GM12878 (cell line): ENCODE data around the gene TATDN2. TPM values are rescaled to one million over a fixed set of nuclear protein-coding genes. Genes with fewer than 3 reads are reported as not detected.

Experiments used
- ATAC-seq: fragments of 200-7000 bp; cut with Tn5 transposase; 3 replicates; pipeline ENCODE4 v1.9.1; 2020; ENCODE audit warnings: mild to moderate bottlenecking, moderate library complexity
- BruUV-seq: library from RNA; stranded (reverse); fragments of 400-500 nt; replicated peaks from 2 replicates; lab custom pipeline; 2021; lab: Mats Ljungman, UMichigan
- CTCF ChIA-PET: fragments of 300-600 bp; sonication (Branson Sonifier 250); formaldehyde crosslinking; extraction: SDS; loops from one replicate; lab custom pipeline; 2021; ENCODE audit warnings: inconsistent platforms; lab: Yijun Ruan, JAX
- POLR2A ChIA-PET: fragments of 350-600 bp; formaldehyde crosslinking; extraction: SDS; loops from one replicate; lab custom pipeline; 2021; ENCODE audit warnings: inconsistent platforms; lab: Charles Lee
- RAD21 ChIA-PET: fragments of 300-600 bp; sonication (Branson Sonifier 250); formaldehyde crosslinking; loops from one replicate; lab custom pipeline; 2023; ENCODE audit warnings: antibody characterized with exemption; ENCODE audit not compliant: unreplicated experiment; lab: Charles Lee
- SMC1A ChIA-PET: fragments of 300-600 bp; sonication (Branson Sonifier 250); formaldehyde crosslinking; loops from one replicate; lab custom pipeline; 2023; ENCODE audit not compliant: unreplicated experiment, uncharacterized antibody; lab: Charles Lee
- DNase-seq: peaks from one replicate; pipeline ENCODE4 v3.0.0-alpha.2; 2011; ENCODE audit warnings: low read depth, low spot score
- FAIRE-seq: peaks from 3 replicates; lab custom pipeline; 2011; peaks lifted over from hg19 to GRCh38; lab: Jason Lieb, UNC
- H2AFZ ChIP-seq: 2 replicates; pipeline ENCODE4 v1.6.0; 2011; ENCODE audit warnings: low read depth, low read length, control low read depth; ENCODE audit not compliant: control insufficient read depth
- H3K27ac ChIP-seq: 2 replicates; pipeline ENCODE4 v1.5.1; 2011; ENCODE audit warnings: control low read depth; ENCODE audit not compliant: control insufficient read depth, insufficient read depth
- H3K27me3 ChIP-seq, 2 experiments: replicated peaks in 1 of 2; 2 replicates each; pipeline versions ENCODE4 v1.6.0 to v1.6.1; 2011; ENCODE audit warnings: low read length in 1 of 2; ENCODE audit not compliant: control insufficient read depth in 2 of 2, insufficient read depth in 2 of 2
- H3K36me3 ChIP-seq, 2 experiments: 2 replicates each; pipeline ENCODE4 v1.5.1; 2011; ENCODE audit warnings: low read length in 1 of 2; ENCODE audit not compliant: control insufficient read depth in 2 of 2, insufficient read depth in 2 of 2
- H3K4me1 ChIP-seq: 2 replicates; pipeline ENCODE4 v1.6.1; 2011; ENCODE audit warnings: mild to moderate bottlenecking, low read length, moderate library complexity, mixed read lengths; ENCODE audit not compliant: control insufficient read depth, insufficient read depth
- H3K4me2 ChIP-seq: 2 replicates; pipeline ENCODE4 v1.6.0; 2011; ENCODE audit warnings: control low read depth; ENCODE audit not compliant: control insufficient read depth, insufficient read depth
- H3K4me3 ChIP-seq: fragments of 200-600 bp; sonication (generic); 2 replicates; pipeline ENCODE4 v1.5.1; 2016
- H3K79me2 ChIP-seq: 2 replicates; pipeline ENCODE4 v1.6.0; 2011; ENCODE audit warnings: low read length; ENCODE audit not compliant: control insufficient read depth, insufficient read depth
- H3K9ac ChIP-seq: 2 replicates; pipeline ENCODE4 v1.8.0; 2011; ENCODE audit warnings: low read length, control low read depth, mixed read lengths; ENCODE audit not compliant: control insufficient read depth, insufficient read depth
- H3K9me3 ChIP-seq: replicated peaks from 3 replicates; pipeline ENCODE4 v1.5.1; 2011; ENCODE audit warnings: mild to moderate bottlenecking, low read length; ENCODE audit not compliant: control insufficient read depth, insufficient read depth
- H4K20me1 ChIP-seq: 2 replicates; pipeline ENCODE4 v1.6.0; 2011; ENCODE audit not compliant: control insufficient read depth, insufficient read depth
- BRCA1 ChIP-seq: IDR thresholded peaks from 2 replicates; pipeline ENCODE4 v1.6.1; 2011; ENCODE audit warnings: low read depth, low read length, improper control_type of control experiment
- CBX5 ChIP-seq: sonication (generic); IDR thresholded peaks from 2 replicates; pipeline ENCODE4 v1.6.1; 2016; ENCODE audit warnings: low read depth, moderate library complexity, mild to moderate bottlenecking, inconsistent platforms
- EGR1 ChIP-seq, 2 experiments: IDR thresholded peaks; 1 replicate in 1 of 2; 2 replicates in 1 of 2; pipeline ENCODE4 v1.6.1; 2011 to 2012; ENCODE audit warnings: low read depth in 2 of 2, low read length in 2 of 2, borderline replicate concordance in 1 of 2, mild to moderate bottlenecking in 1 of 2, moderate library complexity in 1 of 2
- KAT2A ChIP-seq: conservative IDR thresholded peaks from 2 replicates; pipeline ENCODE4 v1.6.1; 2011; ENCODE audit warnings: low read depth, low read length; ENCODE audit not compliant: control insufficient read depth
- NR2C1 ChIP-seq: fragments of 450-650 bp; IDR thresholded peaks from 2 replicates; pipeline ENCODE4 v1.6.1; 2017; ENCODE audit warnings: antibody characterized with exemption, mild to moderate bottlenecking, moderate library complexity
- TBL1XR1 ChIP-seq: IDR thresholded peaks from 2 replicates; pipeline ENCODE4 v1.6.1; 2012; ENCODE audit warnings: low read depth, low read length, improper control_type of control experiment
- ZBED1 ChIP-seq: IDR thresholded peaks from 2 replicates; pipeline ENCODE4 v1.6.1; 2016; ENCODE audit warnings: borderline replicate concordance
- WGBS: methylation state at CpG from one replicate; pipeline ENCODE4 v1.1.6; 2016; ENCODE audit warnings: low lambda C conversion rate; ENCODE audit not compliant: insufficient replicate concordance, insufficient coverage; ENCODE audit errors: missing lambda C conversion rate; 5-methylcytosine and 5-hydroxymethylcytosine counted together
- in situ Hi-C: fragments of 300-500 bp; cut with MboI; formaldehyde crosslinking; loops from 9 replicates; pipeline ENCODE4 v1.14.3; 2018; ENCODE audit warnings: mixed read lengths
- intact Hi-C: fragments of 100-400 bp; cut with micrococcal nuclease; formaldehyde crosslinking; loops from one replicate; pipeline ENCODE4 v1.14.2; 2022; ENCODE audit not compliant: unreplicated experiment
- polyA plus RNA-seq, 11 experiments: library from polyadenylated mRNA; depleted of rRNA in 4 of 11; unstranded in 6 of 11; stranded (reverse) in 5 of 11; fragments of >200 nt; fragmentation: Nextera tagmentation in 4 of 11; fragmentation: Illumina TruSeq in 1 of 11; extraction: Ambion mirVana in 4 of 11; extraction: Trizol in 1 of 11; gene quantifications; 1 replicate in 1 of 11; 2 replicates in 10 of 11; pipeline versions ENCODE4 v1.2.1 to v1.2.3, GENCODE V29; 2011 to 2016; ENCODE audit warnings: inconsistent platforms in 2 of 11, missing spikeins in 2 of 11, low read depth in 1 of 11
- total RNA-seq, 4 experiments: library from RNA; depleted of rRNA in 3 of 4; stranded (reverse); fragments of >200 nt in 3 of 4; fragmentation: Illumina TruSeq in 1 of 4; extraction: Trizol in 1 of 4; gene quantifications; 2 replicates each; pipeline versions ENCODE4 v1.2.1 to v1.2.3, GENCODE V29; 2013 to 2021
- TF ChIP-seq, protein P1 (sequence below): fragments of 450-650 bp; IDR thresholded peaks from 2 replicates; pipeline ENCODE4 v1.6.1; 2017; ENCODE audit warnings: mild to moderate bottlenecking, low read depth, inconsistent platforms; ENCODE audit not compliant: poor library complexity, severe bottlenecking
- TF ChIP-seq, protein P2 (sequence below): fragments of 450-650 bp; conservative IDR thresholded peaks from 2 replicates; pipeline ENCODE4 v1.6.1; 2017; ENCODE audit warnings: mild to moderate bottlenecking, moderate library complexity
- TF ChIP-seq, protein P3 (sequence below): fragments of 450-650 bp; IDR thresholded peaks from 2 replicates; pipeline ENCODE4 v1.6.1; 2017; ENCODE audit warnings: mild to moderate bottlenecking, moderate library complexity
- TF ChIP-seq, protein P4 (sequence below): IDR thresholded peaks from 2 replicates; pipeline ENCODE4 v1.6.1; 2012; ENCODE audit warnings: low read length, inconsistent platforms

TATDN2 gene
- total and polyA plus RNA-seq, 10 of the 15 experiments (the other 5 are each of a cell fraction or from before 2014, with no cell fraction given), result 4.2 to 36.5 (median 15.8) TPM

DNA sequence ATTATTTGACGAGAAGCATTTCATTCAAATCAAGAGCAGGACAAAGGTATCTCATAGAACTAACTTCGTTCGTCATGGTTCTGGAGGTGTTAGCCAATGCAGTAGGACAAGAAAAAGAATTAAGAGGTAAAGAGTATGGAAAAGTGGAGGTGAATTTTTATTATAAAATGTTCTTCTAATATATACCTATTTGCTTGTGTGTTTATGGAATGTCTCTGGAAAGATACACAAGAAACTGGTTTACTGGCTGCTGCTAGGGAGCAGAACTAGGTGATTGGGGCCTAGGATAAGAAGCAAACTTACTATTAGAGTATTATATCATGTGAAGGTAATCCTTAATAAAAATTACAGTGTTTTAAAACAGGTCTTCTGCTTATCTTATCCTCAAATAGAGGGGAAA lies 30.9 kb upstream of the TATDN2 start:
- H3K36me3 ChIP-seq, result peaks cover 0 to 2% of the 10 kb centered on the region in 2 experiments; a peak in 3 of 4 replicates
- H3K27ac ChIP-seq, result no peak overlapping the region
- TF ChIP-seq, protein P1, sequence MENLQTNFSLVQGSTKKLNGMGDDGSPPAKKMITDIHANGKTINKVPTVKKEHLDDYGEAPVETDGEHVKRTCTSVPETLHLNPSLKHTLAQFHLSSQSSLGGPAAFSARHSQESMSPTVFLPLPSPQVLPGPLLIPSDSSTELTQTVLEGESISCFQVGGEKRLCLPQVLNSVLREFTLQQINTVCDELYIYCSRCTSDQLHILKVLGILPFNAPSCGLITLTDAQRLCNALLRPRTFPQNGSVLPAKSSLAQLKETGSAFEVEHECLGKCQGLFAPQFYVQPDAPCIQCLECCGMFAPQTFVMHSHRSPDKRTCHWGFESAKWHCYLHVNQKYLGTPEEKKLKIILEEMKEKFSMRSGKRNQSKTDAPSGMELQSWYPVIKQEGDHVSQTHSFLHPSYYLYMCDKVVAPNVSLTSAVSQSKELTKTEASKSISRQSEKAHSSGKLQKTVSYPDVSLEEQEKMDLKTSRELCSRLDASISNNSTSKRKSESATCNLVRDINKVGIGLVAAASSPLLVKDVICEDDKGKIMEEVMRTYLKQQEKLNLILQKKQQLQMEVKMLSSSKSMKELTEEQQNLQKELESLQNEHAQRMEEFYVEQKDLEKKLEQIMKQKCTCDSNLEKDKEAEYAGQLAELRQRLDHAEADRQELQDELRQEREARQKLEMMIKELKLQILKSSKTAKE, result no peak
- TF ChIP-seq KAT2A, result no peak
- TF ChIP-seq ZBED1, result no peak
- TF ChIP-seq TBL1XR1, result no peak
- TF ChIP-seq, protein P2, sequence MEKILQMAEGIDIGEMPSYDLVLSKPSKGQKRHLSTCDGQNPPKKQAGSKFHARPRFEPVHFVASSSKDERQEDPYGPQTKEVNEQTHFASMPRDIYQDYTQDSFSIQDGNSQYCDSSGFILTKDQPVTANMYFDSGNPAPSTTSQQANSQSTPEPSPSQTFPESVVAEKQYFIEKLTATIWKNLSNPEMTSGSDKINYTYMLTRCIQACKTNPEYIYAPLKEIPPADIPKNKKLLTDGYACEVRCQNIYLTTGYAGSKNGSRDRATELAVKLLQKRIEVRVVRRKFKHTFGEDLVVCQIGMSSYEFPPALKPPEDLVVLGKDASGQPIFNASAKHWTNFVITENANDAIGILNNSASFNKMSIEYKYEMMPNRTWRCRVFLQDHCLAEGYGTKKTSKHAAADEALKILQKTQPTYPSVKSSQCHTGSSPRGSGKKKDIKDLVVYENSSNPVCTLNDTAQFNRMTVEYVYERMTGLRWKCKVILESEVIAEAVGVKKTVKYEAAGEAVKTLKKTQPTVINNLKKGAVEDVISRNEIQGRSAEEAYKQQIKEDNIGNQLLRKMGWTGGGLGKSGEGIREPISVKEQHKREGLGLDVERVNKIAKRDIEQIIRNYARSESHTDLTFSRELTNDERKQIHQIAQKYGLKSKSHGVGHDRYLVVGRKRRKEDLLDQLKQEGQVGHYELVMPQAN, result no peak
- TF ChIP-seq, protein P3, sequence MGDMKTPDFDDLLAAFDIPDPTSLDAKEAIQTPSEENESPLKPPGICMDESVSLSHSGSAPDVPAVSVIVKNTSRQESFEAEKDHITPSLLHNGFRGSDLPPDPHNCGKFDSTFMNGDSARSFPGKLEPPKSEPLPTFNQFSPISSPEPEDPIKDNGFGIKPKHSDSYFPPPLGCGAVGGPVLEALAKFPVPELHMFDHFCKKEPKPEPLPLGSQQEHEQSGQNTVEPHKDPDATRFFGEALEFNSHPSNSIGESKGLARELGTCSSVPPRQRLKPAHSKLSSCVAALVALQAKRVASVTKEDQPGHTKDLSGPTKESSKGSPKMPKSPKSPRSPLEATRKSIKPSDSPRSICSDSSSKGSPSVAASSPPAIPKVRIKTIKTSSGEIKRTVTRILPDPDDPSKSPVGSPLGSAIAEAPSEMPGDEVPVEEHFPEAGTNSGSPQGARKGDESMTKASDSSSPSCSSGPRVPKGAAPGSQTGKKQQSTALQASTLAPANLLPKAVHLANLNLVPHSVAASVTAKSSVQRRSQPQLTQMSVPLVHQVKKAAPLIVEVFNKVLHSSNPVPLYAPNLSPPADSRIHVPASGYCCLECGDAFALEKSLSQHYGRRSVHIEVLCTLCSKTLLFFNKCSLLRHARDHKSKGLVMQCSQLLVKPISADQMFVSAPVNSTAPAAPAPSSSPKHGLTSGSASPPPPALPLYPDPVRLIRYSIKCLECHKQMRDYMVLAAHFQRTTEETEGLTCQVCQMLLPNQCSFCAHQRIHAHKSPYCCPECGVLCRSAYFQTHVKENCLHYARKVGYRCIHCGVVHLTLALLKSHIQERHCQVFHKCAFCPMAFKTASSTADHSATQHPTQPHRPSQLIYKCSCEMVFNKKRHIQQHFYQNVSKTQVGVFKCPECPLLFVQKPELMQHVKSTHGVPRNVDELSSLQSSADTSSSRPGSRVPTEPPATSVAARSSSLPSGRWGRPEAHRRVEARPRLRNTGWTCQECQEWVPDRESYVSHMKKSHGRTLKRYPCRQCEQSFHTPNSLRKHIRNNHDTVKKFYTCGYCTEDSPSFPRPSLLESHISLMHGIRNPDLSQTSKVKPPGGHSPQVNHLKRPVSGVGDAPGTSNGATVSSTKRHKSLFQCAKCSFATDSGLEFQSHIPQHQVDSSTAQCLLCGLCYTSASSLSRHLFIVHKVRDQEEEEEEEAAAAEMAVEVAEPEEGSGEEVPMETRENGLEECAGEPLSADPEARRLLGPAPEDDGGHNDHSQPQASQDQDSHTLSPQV, result no peak
- TF ChIP-seq CBX5, result no peak
- TF ChIP-seq BRCA1, result no peak
- TF ChIP-seq, protein P4, sequence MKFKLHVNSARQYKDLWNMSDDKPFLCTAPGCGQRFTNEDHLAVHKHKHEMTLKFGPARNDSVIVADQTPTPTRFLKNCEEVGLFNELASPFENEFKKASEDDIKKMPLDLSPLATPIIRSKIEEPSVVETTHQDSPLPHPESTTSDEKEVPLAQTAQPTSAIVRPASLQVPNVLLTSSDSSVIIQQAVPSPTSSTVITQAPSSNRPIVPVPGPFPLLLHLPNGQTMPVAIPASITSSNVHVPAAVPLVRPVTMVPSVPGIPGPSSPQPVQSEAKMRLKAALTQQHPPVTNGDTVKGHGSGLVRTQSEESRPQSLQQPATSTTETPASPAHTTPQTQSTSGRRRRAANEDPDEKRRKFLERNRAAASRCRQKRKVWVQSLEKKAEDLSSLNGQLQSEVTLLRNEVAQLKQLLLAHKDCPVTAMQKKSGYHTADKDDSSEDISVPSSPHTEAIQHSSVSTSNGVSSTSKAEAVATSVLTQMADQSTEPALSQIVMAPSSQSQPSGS, result no peak
- no peak for TF ChIP-seq NR2C1
- TF ChIP-seq EGR1 (IDR thresholded peaks at IDR 0.05; ENCODE audit: borderline replicate concordance in 1 of 2, low read depth in 2 of 2, low read length in 2 of 2), result no peak
- TF ChIP-seq, all 136 proteins: peak for 0
- Histone ChIP-seq H3K4me2 (no peak overlapping the region), H3K9me3 (no peaks in the 10 kb centered on the region; the same call in 2 of the 3 replicates), H3K4me1 (peaks cover 22% of the 10 kb centered on the region), H2AFZ (no peak overlapping the region), H4K20me1 (no peaks in the 10 kb centered on the region), H3K9ac (no peak overlapping the region), H3K79me2 (no peaks in the 10 kb centered on the region), H3K4me3 (no peak overlapping the region), H3K27me3 (no peaks in the 10 kb centered on the region)
- DNase-seq (no peak), FAIRE-seq (no peak), ATAC-seq (no peak)
- 65% methylated on average over 3 of the region's 3 CpGs for WGBS
- ChIA-PET SMC1A (interaction anchor here (1.8 kb wide), 1 partner anchor 25 kb away, joined by 7 read pairs; no protein-coding TSS in a partner anchor), POLR2A (interaction anchor here (0.6 kb wide), 1 partner anchor 41 kb away, joined by 3 read pairs; no protein-coding TSS in a partner anchor), RAD21 (interaction anchor here (2.1 kb wide), 1 partner anchor 25 kb away, joined by 11 read pairs; no protein-coding TSS in a partner anchor), CTCF (no interaction called here)
- in situ Hi-C loops (no loop called here), intact Hi-C loops (no loop called here)
- no TSS peak for BruUV-seq
